ENCODE data around the gene TTLL13. TPM values are rescaled to one million over a fixed set of nuclear protein-coding genes. Genes with fewer than 3 reads are reported as not detected.

Gene TTLL13
- 0.19 TPM in 1 of 2 replicates, not detected in the other for total RNA-seq (ENCODE audit: low replicate concordance)

- Mint-ChIP-seq H3K4me1 (peaks cover 7% of the 10 kb centered on the region), H3K27ac (peak within 1 kb of the TSS; percentile 8), H3K36me3 (no peaks in the 10 kb centered on the region), H3K9me3 (no peaks in the 10 kb centered on the region), H3K27me3 (ENCODE audit: insufficient read depth, low read depth) (peaks cover 3% of the 10 kb centered on the region), H3K4me3 (peak within 1 kb of the TSS; percentile 83)
- Histone ChIP-seq H3F3A (ENCODE audit: low read depth) (no peaks in the 10 kb centered on the region), H3K9me3 (ENCODE audit: low read depth) (no peaks in the 10 kb centered on the region), H3K27ac (no peak within 1 kb of the TSS), H3K4me3 (peak within 1 kb of the TSS; percentile 87), H3K4me2 (peak within 1 kb of the TSS; percentile 97), H3K4me1 (no peaks in the 10 kb centered on the region), H3K9ac (no peak within 1 kb of the TSS), H2AFZ (replicated peaks) (peak within 1 kb of the TSS; percentile 98), H3K79me2 (ENCODE audit: low read depth) (no peaks in the 10 kb centered on the region), H3K27me3 (peaks cover 15% of the 10 kb centered on the region), H3K36me3 (no peaks in the 10 kb centered on the region), H4K20me1 (ENCODE audit: low read depth) (no peaks in the 10 kb centered on the region)
- peak; percentile 97 for DNase-seq (ENCODE audit: low spot score)
- TF ChIP-seq EZH2 (IDR thresholded peaks at IDR 0.05) (no peak), CTCF (IDR thresholded peaks at IDR 0.05) (no peak), EZH2phosphoT487 (IDR thresholded peaks at IDR 0.05) (no peak)
These were observed at the start of gene TTLL13 for GRCh38 chr15:90249203-90249863. Gene TTLL13, plus strand, starts transcription at chr15:90249556. Its CDS starts 1,075 bp downstream, at chr15:90250631.

GRCh38 chr15:90200534-90201129 lies 48.7 kb upstream of the TTLL13 start:
- Mint-ChIP-seq H3K36me3 (no peaks in the 10 kb centered on the region), H3K4me1 (peaks cover 39% of the 10 kb centered on the region)

GRCh38 chr15:90201130-90201943 lies 48.0 kb upstream of the TTLL13 start, which contains the start of gene SEMA4B:
Gene SEMA4B, plus strand, starts transcription at chr15:90201330. Its CDS starts 249 bp downstream, at chr15:90201579.
- DNase-seq (ENCODE audit: low spot score) = peak; percentile 95
- H3K27me3 Mint-ChIP-seq (ENCODE audit: insufficient read depth, low read depth) = peaks cover 6% of the 10 kb centered on the region
- H3K27me3 ChIP-seq = no peaks in the 10 kb centered on the region
- peak within 1 kb of the TSS; percentile 97 for H3K4me3 Mint-ChIP-seq
- peak within 1 kb of the TSS; percentile 69 for H2AFZ ChIP-seq (replicated peaks)
- peak within 1 kb of the TSS; percentile 99 for H3K27ac Mint-ChIP-seq
- peak within 1 kb of the TSS; percentile 46 for H3K9ac ChIP-seq
- H3K9me3 Mint-ChIP-seq = no peaks in the 10 kb centered on the region
- no peaks in the 10 kb centered on the region for H3K36me3 Mint-ChIP-seq
- H3K4me2 ChIP-seq = peak within 1 kb of the TSS; percentile 93
- H3K4me1 ChIP-seq = peaks cover 11% of the 10 kb centered on the region
- H3K36me3 ChIP-seq = no peaks in the 10 kb centered on the region
- peaks cover 27% of the 10 kb centered on the region for H3K79me2 ChIP-seq (ENCODE audit: low read depth)
- peaks cover 23% of the 10 kb centered on the region for H3F3A ChIP-seq (ENCODE audit: low read depth)
- peaks cover 47% of the 10 kb centered on the region for H4K20me1 ChIP-seq (ENCODE audit: low read depth)
- H3K9me3 ChIP-seq (ENCODE audit: low read depth) = no peaks in the 10 kb centered on the region
- TF ChIP-seq EZH2phosphoT487 (IDR thresholded peaks at IDR 0.05) (no peak), EZH2 (IDR thresholded peaks at IDR 0.05) (no peak), CTCF (IDR thresholded peaks at IDR 0.05) (no peak)
- peak within 1 kb of the TSS; percentile 89 for H3K4me3 ChIP-seq
- H3K27ac ChIP-seq = no peak within 1 kb of the TSS
- peaks cover 39% of the 10 kb centered on the region for H3K4me1 Mint-ChIP-seq

More at GRCh38 chr15:90200534-90201129, 48.7 kb upstream of the TTLL13 start:
- H3K4me3 ChIP-seq = peak overlapping the region; percentile 89
- Mint-ChIP-seq H3K27me3 (ENCODE audit: insufficient read depth, low read depth) (peaks cover 4% of the 10 kb centered on the region), H3K4me3 (peak overlapping the region; percentile 97), H3K9me3 (no peaks in the 10 kb centered on the region), H3K27ac (peak overlapping the region; percentile 99)
- no peak for DNase-seq (ENCODE audit: low spot score)
- TF ChIP-seq EZH2 (IDR thresholded peaks at IDR 0.05) = no peak
- no peak for TF ChIP-seq CTCF (IDR thresholded peaks at IDR 0.05)
- TF ChIP-seq EZH2phosphoT487 (IDR thresholded peaks at IDR 0.05) = no peak
- H3K4me1 ChIP-seq = peaks cover 11% of the 10 kb centered on the region
- H2AFZ ChIP-seq (replicated peaks) = peak overlapping the region; percentile 69
- peaks cover 27% of the 10 kb centered on the region for H3K79me2 ChIP-seq (ENCODE audit: low read depth)
- H3K27me3 ChIP-seq = no peaks in the 10 kb centered on the region
- H3K36me3 ChIP-seq = no peaks in the 10 kb centered on the region
- H4K20me1 ChIP-seq (ENCODE audit: low read depth) = peaks cover 40% of the 10 kb centered on the region
- no peak overlapping the region for H3K9ac ChIP-seq
- H3K27ac ChIP-seq = no peak overlapping the region
- peak overlapping the region; percentile 93 for H3K4me2 ChIP-seq
- peaks cover 23% of the 10 kb centered on the region for H3F3A ChIP-seq (ENCODE audit: low read depth)
- H3K9me3 ChIP-seq (ENCODE audit: low read depth) = no peaks in the 10 kb centered on the region
